ENCODE data around the gene LBP.
"Not testable (repeated sequence)": the region's sequence is repeated elsewhere in the genome, so short reads cannot be mapped to it uniquely, and the experiment has no call there.

LBP gene

DNA sequence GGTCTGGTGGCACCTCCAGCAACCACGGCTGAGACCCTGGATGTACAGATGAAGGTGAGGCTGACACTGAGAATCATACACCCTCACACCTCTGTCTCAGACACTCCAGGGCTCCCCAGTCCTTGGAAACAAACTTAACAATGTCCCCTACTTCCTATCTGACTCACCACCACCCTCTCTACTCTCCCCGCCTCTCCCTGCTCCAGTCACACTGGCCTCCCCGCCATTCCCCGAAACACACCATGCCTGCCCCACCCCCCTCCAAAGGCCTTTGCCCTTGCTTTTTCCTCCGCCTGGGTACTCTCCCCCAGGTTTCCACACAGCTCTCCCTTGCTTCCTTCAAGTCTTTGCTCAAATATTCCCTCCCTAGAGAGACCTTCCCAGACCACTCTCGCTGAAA, 26.1 kb upstream of the LBP start:
- DNase-seq (ENCODE audit: low spot score) = no peak

DNA sequence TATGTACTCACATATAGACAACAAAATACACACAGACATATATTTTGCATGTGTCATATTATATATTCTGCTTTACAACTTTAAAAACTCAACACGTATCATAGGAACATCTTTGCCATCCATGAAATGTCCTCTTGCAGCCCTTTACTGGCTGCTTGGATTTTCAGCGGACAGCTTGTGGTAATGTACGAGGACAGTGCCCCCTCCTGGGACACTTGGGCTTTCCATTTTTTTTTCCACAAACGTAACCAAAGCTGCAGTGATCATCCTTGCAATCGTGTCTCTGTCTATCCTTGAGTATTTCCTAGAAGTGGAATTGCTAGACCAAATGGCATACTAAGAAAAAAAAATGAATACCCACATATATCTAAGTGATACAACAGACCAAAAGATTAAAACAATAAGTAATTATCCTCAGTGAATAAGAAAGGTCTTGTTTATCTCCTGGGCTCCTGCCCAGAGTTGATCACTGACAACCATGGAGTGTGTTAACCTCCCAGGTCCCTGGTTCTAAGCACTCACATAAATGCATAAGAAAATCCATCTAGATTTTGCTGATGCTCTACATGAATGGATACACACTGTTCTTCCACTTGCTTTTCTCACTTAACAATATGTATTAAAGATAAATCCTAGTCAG, 24.2 kb upstream of the LBP start:
- DNase-seq (ENCODE audit: low spot score) = no peak

DNA sequence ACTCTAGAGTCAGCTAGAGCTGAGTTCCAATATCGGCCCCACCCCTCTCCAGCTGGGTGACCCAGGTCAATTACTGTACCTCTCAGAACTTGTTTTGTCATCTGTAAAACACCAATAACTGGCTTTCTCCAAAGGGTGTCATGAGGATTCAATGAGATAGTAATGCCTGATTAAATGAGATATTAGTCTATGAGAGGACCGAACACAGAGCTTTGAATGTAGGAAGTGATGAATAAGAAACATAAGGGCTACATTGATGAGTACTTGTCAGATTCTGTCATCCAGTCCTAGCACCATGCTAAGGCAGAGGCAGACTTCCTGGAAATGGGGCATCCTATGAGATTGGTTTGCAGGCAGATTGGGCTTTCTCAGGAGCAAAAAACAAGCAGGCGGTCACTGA, 22.1 kb upstream of the LBP start:
- DNase-seq (ENCODE audit: low spot score) = no peak

DNA sequence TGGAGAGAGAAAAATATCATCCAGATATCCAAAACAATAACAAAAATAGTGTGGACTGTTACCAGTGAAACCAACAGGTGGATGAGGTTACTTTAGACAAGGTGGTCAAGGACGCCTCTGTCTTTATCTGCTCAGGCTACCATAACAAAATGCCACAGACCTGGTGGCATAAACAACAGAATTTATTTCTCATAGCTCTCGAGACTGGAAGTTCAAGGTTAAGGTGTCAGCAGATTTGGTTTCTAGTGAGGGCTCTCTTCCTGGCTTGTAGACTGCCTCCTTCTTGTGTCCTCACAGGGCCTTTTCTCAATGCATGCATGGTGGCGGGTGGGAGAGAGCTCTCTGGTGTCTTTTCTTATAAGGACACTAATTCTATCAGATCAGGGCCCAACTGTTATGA, 21.1 kb upstream of the LBP start:
- DNase-seq (ENCODE audit: low spot score) = no peak

DNA sequence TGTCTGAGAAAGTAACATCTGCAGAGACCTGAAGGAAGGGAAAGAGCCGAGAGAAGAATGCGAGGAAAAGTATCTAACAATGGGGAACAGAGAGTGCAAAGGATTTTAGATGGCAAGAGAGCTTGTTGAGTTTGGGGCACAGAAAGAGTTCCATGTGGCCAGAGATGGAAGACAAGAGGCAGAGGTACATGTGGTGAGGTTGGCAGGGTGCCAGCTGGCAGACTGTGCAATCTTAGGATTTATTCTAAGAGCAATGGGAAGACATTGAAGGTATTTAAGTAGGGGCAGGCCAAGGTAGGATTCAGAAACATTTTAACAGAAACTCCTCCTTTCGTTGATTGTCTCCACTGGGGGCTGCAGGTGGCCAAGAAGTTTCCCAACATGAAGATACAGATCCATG, 20.4 kb upstream of the LBP start:
- no peak for DNase-seq (ENCODE audit: low spot score)

DNA sequence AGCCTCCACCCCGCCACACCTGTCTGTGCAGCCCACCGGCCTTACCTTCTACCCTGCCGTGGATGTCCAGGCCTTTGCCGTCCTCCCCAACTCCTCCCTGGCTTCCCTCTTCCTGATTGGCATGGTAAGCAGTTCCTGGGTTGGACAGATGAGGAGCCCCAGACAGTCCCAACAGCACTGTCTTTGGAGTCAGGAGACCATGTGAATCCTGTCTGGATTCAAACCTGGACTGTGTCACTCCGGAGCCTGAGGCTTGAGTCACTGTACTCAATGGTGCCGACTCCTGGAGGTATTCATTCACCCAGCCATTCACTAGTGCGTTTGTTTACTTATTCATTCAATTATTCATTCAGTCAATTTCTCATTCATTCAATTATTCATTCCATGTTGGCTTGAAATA, 20.0 kb upstream of the LBP start:
- DNase-seq (ENCODE audit: low spot score) = no peak

DNA sequence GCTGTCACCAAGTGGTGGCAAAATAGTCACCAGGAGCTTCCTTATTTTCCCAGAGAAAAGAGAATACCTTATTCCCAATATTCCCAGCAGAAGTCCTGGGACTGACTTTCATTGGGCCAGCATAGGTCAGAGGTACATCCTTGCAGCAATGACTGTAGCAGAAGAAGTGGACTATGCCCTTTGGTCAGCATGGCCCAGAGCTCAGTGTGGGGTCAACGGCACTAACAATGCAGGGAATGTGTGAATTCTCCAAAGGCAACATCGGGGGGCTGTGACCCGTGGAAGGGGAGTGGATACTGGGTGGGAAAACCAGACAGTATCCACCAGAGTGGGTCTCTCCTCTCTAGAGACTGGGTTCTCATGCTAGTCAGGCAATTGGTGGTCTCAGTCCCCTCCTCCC, 15.6 kb upstream of the LBP start:
- no peak for DNase-seq (ENCODE audit: low spot score)

DNA sequence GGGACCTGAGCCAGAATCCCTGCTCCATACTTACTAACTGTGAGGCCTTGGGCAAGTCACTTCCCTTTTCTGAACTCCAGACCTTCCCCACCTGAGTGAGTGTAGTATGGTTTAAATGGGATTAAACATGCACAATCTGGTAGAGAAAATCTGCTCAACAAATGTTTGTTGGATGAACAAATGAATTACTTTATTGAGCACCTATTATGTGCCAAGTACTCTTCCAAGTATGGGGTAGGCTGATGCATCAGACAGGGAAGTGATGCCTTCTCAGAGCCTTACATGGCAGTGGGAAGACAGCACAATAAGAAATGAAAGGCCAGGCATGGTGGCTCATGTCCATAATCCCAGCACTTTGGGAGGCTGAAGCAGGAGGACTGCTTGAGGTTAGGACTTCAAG, 15.0 kb upstream of the LBP start:
- no peak for DNase-seq (ENCODE audit: low spot score)

DNA sequence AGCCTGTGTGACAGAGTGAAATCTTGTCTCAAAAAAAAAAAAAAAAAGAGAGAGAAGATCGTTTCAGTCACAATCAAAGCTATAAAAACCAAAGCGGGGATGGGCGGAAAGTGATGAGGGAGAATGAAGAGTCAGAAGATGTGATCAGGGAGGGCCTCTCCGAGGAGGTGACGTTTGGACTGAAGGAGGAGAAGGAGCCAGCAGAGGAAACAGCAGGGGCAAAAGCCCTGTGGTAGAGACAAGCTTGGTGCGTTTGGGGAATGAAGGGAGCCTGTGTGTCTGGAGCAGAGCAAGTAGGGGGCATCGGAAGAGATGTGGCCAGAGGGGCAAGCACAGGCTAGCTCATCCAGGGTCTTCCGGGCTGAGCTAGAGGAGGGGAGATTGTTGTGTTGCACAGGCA, 14.5 kb upstream of the LBP start:
- no peak for DNase-seq (ENCODE audit: low spot score)

DNA sequence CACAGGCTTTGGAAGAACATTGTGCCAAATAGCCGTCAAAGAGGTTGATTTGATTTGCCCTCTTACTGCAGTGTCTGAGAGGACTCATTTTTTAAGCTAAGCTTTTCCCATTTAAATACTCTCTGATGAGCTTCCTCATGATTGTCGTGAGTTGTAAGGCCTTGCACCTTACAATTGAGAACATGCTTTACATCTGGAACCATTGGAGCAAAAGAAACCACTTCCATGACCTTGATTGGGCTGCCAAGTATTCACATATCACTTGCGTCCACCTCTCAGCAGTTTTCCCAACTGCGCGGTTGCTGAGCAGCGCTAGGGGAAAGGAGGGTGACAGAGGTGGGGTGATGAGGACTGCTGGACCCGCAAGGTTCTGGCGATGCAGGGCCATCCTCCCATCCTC, 12.3 kb upstream of the LBP start:
- DNase-seq (ENCODE audit: low spot score) = no peak

DNA sequence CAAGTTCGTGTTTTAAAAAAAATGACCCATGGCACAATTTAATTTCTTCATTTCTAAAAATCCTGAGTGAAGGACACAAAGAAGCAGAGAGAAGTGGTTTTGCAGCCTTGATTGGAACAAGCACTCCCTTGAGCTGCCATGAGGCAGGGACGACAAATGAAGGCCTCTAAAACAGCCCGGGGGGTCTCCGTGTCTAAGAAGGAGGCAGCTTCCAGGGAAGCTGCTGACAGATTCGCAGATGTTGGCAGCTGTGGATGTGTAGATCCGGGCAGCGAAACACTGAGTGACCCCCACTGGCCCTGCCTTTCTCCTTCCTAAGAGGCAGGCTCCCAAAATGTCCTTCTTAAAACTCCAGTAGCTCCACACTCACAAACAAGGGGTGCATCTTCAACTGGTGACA, 9.6 kb upstream of the LBP start:
- DNase-seq (ENCODE audit: low spot score) = no peak

DNA sequence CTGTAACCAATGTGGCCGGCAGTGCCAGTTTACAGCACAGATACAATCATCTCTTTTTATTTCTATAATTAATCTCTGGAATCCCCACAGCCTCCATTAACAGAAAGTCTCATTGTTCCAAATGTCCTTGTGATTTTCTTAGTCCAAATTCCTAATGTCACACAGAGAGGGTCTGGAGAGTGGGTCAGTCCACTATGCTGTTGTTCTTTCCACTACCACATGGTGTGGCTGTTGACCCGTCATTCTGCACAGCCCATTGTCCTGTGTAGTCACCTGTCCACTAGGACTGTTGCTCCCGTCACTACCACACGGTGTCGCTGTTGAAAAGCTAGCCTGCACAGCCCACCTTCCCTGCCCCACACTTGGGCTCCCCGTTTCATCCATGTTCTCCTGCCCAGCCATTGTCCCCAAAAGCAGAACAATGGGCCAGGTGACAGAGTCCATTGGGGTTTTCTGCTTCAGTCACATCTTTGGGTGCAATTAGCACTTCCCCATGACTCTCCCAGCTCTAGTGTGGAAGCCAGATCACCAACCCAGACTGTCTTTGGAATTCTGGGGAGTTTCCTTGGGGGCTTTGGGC, 8.6 kb upstream of the LBP start:
- DNase-seq (ENCODE audit: low spot score) = no peak

DNA sequence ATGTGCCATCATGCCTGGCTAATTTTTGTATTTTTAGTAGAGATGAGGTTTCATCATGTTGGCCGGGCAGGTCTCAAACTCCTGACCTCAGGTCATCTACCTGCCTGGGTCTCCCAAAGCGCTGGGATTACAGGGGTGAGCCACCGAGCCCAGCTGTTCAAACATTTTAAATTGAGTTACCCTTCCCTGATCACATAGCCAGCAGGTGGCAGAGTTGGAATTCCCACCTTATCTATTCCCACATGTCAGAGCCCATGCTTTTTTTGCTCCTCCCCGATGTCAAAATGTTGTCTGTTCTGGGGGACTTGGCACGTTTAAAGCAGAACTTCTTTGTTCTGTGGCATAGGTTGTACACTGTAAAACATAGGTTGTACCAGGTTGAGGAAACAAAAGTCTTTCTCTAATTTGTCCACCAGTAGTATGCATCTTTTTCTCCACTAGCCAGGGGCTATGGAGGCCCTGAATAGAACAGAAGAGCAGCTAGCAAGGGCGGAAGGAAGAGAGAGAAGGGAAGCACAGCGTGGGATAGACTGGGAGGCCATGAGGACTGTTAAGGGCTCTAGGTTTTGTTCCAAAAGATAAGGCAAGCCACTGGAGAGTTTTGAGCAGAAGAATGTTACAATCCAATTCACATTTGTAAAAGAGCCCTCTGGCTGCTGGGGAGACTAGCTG, 7.3 kb upstream of the LBP start:
- DNase-seq (ENCODE audit: low spot score) = no peak

DNA sequence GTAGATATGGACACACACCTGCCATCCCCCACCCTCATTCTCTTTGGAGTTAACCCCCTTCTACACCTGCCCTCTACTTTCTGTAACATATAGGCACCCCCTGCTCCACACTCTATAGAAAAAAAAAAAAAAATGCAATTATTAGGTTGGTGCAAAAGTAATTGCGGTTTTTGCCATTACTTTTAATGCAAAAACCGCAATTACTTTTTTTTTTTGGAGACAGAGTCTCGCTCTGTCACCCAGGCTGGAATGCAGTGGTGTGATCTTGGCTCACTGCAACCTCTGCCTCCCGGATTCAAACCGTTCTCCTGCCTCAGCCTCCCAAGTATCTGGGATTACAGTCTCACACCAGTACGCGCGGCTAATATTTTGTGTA, 6.8 kb upstream of the LBP start:
- DNase-seq (ENCODE audit: low spot score) = not testable (repeated sequence)

DNA sequence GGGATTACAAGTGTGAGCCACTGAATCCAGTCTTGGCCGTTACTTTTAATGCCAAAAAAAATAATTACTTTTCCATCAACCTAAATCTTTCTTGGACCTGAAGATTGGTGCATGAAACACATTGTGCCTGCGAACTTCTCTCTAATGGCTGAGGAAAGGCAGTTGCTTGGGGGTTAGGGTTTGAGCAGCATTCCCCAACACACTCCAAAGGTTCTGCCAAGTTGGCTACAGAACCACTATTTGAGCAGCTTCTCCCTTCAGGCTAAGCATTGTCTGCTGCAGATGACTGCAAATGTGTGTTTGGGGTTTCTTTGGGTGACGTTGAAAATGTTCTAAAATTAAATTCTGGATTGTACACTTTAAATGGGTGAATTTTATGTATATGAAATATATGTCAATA, 6.3 kb upstream of the LBP start:
- DNase-seq (ENCODE audit: low spot score) = no peak

DNA sequence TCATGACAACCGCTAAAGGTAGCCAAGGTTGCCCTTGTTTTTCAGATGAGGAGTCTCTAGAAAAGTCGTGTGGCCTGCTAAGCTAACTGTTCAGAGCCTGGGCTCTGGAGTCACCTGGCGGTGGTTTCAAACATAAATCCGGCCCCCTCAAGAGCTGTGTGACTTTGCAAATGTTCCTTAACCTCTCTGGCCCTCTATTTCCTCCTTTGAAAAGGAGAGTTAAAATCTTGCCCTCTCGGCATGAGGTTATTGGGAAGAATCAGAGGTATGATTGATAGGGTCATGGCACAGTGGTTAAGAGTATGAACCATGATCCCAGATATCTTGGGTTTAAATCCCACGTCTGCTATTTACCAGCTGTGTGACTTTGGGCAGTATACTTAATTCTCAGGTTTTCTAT, 5.6 kb upstream of the LBP start:
- no peak for DNase-seq (ENCODE audit: low spot score)

DNA sequence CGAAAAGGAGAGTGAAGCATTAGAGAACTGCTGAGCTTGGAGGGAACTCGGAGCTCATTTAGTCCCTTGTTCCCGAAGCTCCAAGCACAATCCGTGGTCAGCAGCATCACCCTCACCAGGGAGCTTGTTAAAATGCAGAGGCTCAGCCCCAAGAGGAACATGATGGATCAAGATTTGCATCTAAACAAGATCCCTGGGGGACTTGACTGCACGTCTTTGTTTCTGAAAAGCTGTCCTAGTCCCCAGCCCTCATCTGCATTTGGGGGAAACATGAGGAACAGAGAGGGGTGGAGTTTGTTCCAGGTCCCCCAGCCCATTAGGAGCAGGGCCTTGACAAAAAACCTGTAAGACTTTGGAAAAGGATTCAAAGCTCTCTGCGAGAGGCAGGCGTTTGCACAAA, 4.1 kb upstream of the LBP start:
- no peak for DNase-seq (ENCODE audit: low spot score)

DNA sequence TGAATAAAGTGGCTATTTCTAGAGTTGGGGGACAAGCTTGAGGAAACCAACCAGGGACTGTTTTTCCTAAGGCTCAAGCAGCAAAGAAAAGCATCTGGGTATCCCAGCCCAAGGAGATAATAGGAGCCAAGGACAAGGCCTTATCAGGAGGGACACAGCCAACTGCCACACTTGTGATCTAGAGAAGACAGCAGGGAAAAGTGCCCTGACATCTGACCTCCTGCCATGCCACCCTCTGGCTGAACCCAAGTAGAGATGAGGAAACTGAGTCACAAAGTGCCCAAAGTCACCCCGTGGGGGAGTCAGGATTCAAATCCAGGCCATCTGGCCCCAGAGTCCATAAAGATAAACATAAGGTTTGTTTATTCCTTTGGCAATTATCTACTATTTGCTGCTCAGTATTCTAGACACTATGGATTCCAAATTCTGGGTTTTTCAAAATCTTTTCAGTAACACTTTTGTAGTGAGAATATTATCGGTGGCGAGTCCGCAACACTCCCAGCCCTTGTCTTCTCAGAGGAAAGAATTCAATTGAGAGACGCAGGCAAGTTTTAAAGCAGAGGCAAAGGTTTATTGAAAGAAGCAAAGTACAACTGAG, 3.5 kb upstream of the LBP start:
- no peak for DNase-seq (ENCODE audit: low spot score)

DNA sequence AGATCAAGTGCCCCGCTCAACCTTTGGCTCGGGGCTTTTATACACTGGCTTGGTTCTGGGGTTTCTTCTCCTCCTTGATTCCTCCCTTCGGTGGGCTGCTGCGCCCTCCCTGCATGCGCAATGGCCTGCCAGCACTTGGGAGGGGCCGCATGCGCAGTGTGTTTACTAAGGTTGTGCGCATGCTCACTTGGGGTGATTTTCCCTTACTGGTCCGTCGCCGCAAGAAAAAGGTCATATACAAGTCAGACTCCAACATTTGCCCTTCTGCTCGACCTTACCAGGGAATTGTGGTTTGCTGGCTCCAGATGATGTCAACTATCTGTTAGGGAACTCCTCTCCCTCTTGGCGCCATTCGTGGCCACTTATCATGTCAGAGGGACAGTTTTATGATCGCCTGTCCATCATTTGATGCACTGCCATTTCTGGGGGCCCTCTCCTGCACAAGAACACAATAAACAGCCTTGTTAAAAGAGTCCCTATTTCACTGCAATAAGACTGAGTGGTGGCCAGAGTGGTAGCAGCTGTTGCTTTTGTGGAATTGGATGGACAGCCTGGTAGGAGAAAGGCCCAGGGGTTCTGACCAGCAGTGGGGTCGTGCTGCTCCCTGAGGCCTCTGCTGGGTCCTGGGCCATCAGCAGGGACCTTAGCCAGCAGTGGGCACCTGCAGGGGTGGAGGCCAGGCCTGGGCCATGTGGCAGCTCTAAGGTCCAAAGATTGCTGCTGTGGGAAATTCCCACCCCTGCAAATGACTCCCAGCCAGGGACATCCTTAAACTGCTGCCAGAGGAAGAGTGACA, 2.8 kb upstream of the LBP start:
- no peak for DNase-seq (ENCODE audit: low spot score)

DNA sequence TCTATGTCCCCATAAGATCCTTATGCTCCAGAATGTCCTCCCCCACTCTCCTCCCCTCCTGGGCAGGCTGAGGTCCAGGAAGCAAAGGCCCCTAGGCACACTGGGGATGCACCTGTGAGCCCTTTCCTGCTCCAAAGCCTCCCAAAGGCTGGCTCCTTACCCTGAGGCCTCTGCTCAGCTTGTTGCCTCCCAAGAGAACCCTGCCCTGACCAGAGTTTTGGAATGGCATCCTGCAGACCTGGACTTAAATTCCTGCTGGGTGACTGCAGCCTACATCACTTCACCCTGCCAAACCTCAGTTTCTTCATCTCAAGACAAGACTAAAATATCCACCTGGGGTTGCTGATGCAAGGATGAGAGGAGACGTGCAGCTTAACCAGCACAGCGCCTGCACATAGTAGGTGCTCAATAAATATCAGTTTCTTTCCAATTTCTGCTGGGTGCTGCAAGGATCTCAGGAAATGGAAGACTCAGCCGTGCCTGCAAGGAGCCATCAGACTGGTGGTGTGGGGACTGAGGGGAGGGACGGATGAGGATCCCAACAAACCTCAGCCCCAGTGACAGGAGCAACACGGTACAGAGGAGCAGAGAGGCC, 2.1 kb upstream of the LBP start:
- DNase-seq (ENCODE audit: low spot score) = no peak

DNA sequence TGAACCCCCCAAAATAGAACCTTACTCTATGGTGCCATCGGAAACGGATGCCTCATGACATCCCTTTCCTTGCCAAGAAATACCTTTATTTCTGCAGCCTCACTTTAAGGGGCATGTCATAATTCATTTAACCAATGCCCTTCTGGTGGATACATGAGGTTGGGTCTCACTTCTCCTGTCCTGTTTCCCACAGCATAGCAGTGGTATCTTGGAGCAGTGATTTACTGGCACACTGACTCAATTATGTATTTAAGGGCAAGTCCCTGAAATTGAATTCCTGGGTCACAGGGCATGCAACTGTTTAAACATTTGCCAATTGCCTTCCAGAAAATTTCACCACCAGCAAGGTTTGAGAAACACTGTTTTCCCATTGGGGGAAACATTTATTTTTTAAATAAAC, 639 bp upstream of the LBP start:
- no peak for DNase-seq (ENCODE audit: low spot score)

DNA sequence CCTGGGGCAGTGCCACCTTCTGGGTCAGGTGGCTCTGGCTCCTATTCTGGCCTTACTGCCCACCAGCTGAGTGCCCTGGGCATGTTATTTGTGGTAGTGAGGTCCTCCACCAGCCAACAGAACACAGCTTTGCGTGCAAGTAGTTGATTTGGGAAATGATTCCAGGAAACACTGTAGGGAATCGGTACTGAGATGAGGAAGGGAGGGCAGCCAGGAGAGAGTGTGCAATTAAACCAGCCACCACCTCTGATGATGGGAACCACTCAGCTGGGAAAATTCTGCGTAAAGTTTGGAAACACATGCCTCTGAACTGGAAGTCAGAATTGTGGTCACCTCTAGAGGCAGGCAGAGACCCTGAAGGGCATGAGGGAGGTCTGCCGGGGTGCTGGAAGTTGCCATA, 459 bp downstream of the LBP start:
- DNase-seq (ENCODE audit: low spot score) = no peak
